Gastrocnemius medialis (tissue), 4 donors: ENCODE data around the gene LUC7L3. TPM values are rescaled to one million over a fixed set of nuclear protein-coding genes. Genes with fewer than 3 reads are reported as not detected.

Experiments used
- ATAC-seq, 2 donors: fragments of 150-250 bp; one replicate each; pipeline ENCODE4 v1.9.1; 2016
- DNase-seq, 2 donors: peaks; one replicate each; pipeline ENCODE4 v3.0.0-alpha.2; 2019
- H3K27ac ChIP-seq, 4 donors: fragments of 200-600 bp; sonication (generic); 1 replicate in 1 of 4; 2 replicates in 3 of 4; pipeline ENCODE4 v1.5.1; 2016 to 2018; ENCODE audit warnings: mild to moderate bottlenecking in 2 of 4, moderate library complexity in 1 of 4
- H3K27me3 ChIP-seq, 3 donors: fragments of 200-600 bp; sonication (generic) in 2 of 3; 1 replicate in 1 of 3; 2 replicates in 2 of 3; pipeline versions ENCODE4 v1.5.1 to v1.6.0; 2016 to 2019; ENCODE audit warnings: mild to moderate bottlenecking in 1 of 3, moderate library complexity in 1 of 3
- H3K36me3 ChIP-seq, 2 donors: fragments of 200-600 bp; sonication (generic) in 1 of 2; one replicate each; pipeline ENCODE4 v1.5.1; 2017 to 2018
- H3K4me1 ChIP-seq, 2 donors: fragments of 200-600 bp; sonication (generic) in 1 of 2; one replicate each; pipeline ENCODE4 v1.5.1; 2016 to 2017; ENCODE audit warnings: mild to moderate bottlenecking in 2 of 2
- H3K4me3 ChIP-seq, 4 donors: fragments of 200-600 bp; sonication (generic) in 3 of 4; 1 replicate in 1 of 4; 2 replicates in 3 of 4; pipeline ENCODE4 v1.5.1; 2016 to 2019; ENCODE audit warnings: mild to moderate bottlenecking in 2 of 4
- H3K9me3 ChIP-seq, 3 donors: fragments of 200-600 bp; sonication (generic) in 2 of 3; 1 replicate in 1 of 3; 2 replicates in 2 of 3; pipeline ENCODE4 v1.5.1; 2016 to 2019
- CTCF ChIP-seq, 5 experiments: fragments of 450-650 bp in 3 of 5; fragments of 200-600 bp in 2 of 5; sonication (generic) in 2 of 5; IDR thresholded peaks in 4 of 5; conservative IDR thresholded peaks in 1 of 5; 1 replicate in 4 of 5; 2 replicates in 1 of 5; pipeline ENCODE4 v1.5.1; 2016 to 2019; ENCODE audit warnings: antibody characterized with exemption in 5 of 5, mild to moderate bottlenecking in 3 of 5, moderate library complexity in 3 of 5
- POLR2A ChIP-seq, 2 donors: fragments of 450-650 bp; IDR thresholded peaks; one replicate each; pipeline ENCODE4 v1.6.1; 2017; ENCODE audit warnings: antibody characterized with exemption in 2 of 2, mild to moderate bottlenecking in 2 of 2, moderate library complexity in 2 of 2
- in situ Hi-C, 4 donors: fragments of 200-750 bp; cut with MboI; loops; one replicate each; pipeline versions ENCODE4 v1.15.0 to v1.8.0; 2017; ENCODE audit warnings: low sequenced_read_pairs in 4 of 4
- intact Hi-C: fragments of 100-400 bp; cut with DNase I; formaldehyde crosslinking; loops from one replicate; pipeline ENCODE4 v1.15.1; 2023; ENCODE audit warnings: low total_unique reads
- total RNA-seq, 4 donors: library from RNA; depleted of rRNA; stranded (reverse); fragments of >200 nt; gene quantifications; one replicate each; pipeline versions ENCODE4 v1.1.0 to v1.2.3, GENCODE V29; 2016

The LUC7L3 gene
- total RNA-seq, 4 donors from 2014 or later: 10.4 to 67.3 (median 25.7) TPM

- no peaks in the 10 kb centered on the region for H3K9me3 ChIP-seq
- ATAC-seq (no peak), DNase-seq (no peak)
- peaks cover 8 to 11% of the 10 kb centered on the region in 2 donors for H3K4me1 ChIP-seq
- H3K4me3 ChIP-seq: no peak overlapping the region
- intact Hi-C loops: no loop called here
- no peak for TF ChIP-seq POLR2A (IDR thresholded peaks at IDR 0.05)
- TF ChIP-seq CTCF (IDR thresholded peaks at IDR 0.05 in 4 of 5, conservative IDR thresholded peaks at IDR 0.05 in 1 of 5): no peak
- in situ Hi-C loops: no loop called here
- H3K36me3 ChIP-seq: peaks cover 0 to 57% of the 10 kb centered on the region in 2 donors
- H3K27ac ChIP-seq: no peak overlapping the region
- H3K27me3 ChIP-seq: no peaks in the 10 kb centered on the region
Measured at GRCh38 chr17:50739098-50739497, 19.7 kb downstream of the LUC7L3 start.

GRCh38 chr17:50745631-50746030, 26.2 kb downstream of the LUC7L3 start:
- intact Hi-C loops (no loop called here), in situ Hi-C loops (no loop called here)
- TF ChIP-seq POLR2A (IDR thresholded peaks at IDR 0.05) (no peak), CTCF (IDR thresholded peaks at IDR 0.05 in 4 of 5, conservative IDR thresholded peaks at IDR 0.05 in 1 of 5) (no peak)
- DNase-seq (no peak), ATAC-seq (no peak)
- Histone ChIP-seq H3K27ac (no peak overlapping the region), H3K4me3 (no peak overlapping the region), H3K27me3 (no peaks in the 10 kb centered on the region), H3K36me3 (peaks cover 0 to 100% of the 10 kb centered on the region in 2 donors), H3K9me3 (no peaks in the 10 kb centered on the region), H3K4me1 (no peaks in the 10 kb centered on the region)

- ATAC-seq (no peak), DNase-seq (no peak)
- Histone ChIP-seq H3K4me3 (no peak overlapping the region), H3K27ac (no peak overlapping the region), H3K4me1 (no peaks in the 10 kb centered on the region), H3K27me3 (no peaks in the 10 kb centered on the region), H3K36me3 (peaks cover 0 to 90% of the 10 kb centered on the region in 2 donors), H3K9me3 (no peaks in the 10 kb centered on the region)
- in situ Hi-C loops: no loop called here
- intact Hi-C loops: no loop called here
- no peak for TF ChIP-seq CTCF (IDR thresholded peaks at IDR 0.05 in 4 of 5, conservative IDR thresholded peaks at IDR 0.05 in 1 of 5)
- TF ChIP-seq POLR2A (IDR thresholded peaks at IDR 0.05): no peak
Measured at GRCh38 chr17:50749245-50749644, 29.8 kb downstream of the LUC7L3 start.

GRCh38 chr17:50754521-50754920, 35.1 kb downstream of the LUC7L3 start:
- no peak for TF ChIP-seq POLR2A (IDR thresholded peaks at IDR 0.05)
- TF ChIP-seq CTCF (IDR thresholded peaks at IDR 0.05 in 4 of 5, conservative IDR thresholded peaks at IDR 0.05 in 1 of 5): no peak
- Histone ChIP-seq H3K27me3 (no peaks in the 10 kb centered on the region), H3K4me1 (no peaks in the 10 kb centered on the region), H3K4me3 (no peak overlapping the region), H3K9me3 (no peaks in the 10 kb centered on the region), H3K27ac (no peak overlapping the region), H3K36me3 (peaks cover 0 to 47% of the 10 kb centered on the region in 2 donors)
- no peak for ATAC-seq
- DNase-seq: no peak
- intact Hi-C loops: no loop called here
- in situ Hi-C loops: no loop called here

DNA sequence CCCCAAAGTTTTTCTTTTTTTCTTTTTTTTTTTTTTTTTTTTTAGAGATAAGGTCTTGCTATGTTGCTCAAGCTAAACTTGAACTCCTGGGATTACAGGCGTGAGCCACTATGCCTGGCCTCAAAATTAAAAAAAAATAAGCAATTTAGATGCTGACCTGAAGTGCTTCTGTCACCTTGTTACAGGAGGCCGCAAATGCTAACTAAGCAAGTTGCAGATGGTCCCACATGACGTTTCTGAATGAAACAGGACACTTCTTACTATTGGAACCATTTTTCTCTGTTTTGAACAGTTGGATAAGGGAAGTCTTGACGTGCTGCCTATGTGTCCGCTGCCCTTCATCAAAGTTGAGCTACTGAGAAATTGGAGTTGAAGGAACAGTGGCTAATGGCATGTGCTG, 39.1 kb downstream of the LUC7L3 start:
- in situ Hi-C loops: no loop called here
- ATAC-seq: no peak
- no peak for DNase-seq

More for the DNA sequence above, 39.1 kb downstream of the LUC7L3 start:
- H3K4me3 ChIP-seq: no peak overlapping the region
- H3K27ac ChIP-seq: no peak overlapping the region
- H3K36me3 ChIP-seq: peaks cover 0 to 13% of the 10 kb centered on the region in 2 donors
- no peaks in the 10 kb centered on the region for H3K9me3 ChIP-seq
- no peak for TF ChIP-seq CTCF (IDR thresholded peaks at IDR 0.05 in 4 of 5, conservative IDR thresholded peaks at IDR 0.05 in 1 of 5)
- TF ChIP-seq POLR2A (IDR thresholded peaks at IDR 0.05): no peak
- H3K27me3 ChIP-seq: no peaks in the 10 kb centered on the region
- peaks cover 0 to 2% of the 10 kb centered on the region in 2 donors for H3K4me1 ChIP-seq
- intact Hi-C loops: loop anchor here (5.0 kb wide), 1 partner anchor 56 kb away; no protein-coding TSS in a partner anchor
